GM12878 (cell line): Measurements from ENCODE around the gene NOS1. TPM values are rescaled to one million over a fixed set of nuclear protein-coding genes. Genes with fewer than 3 reads are reported as not detected.

Experiments used
- ATAC-seq: fragments of 200-7000 bp; cut with Tn5 transposase; 3 replicates; pipeline ENCODE4 v1.9.1; 2020; ENCODE audit warnings: mild to moderate bottlenecking, moderate library complexity
- BruUV-seq: library from RNA; stranded (reverse); fragments of 400-500 nt; replicated peaks from 2 replicates; lab custom pipeline; 2021; lab: Mats Ljungman, UMichigan
- CTCF ChIA-PET: fragments of 300-600 bp; sonication (Branson Sonifier 250); formaldehyde crosslinking; extraction: SDS; loops from one replicate; lab custom pipeline; 2021; ENCODE audit warnings: inconsistent platforms; lab: Yijun Ruan, JAX
- POLR2A ChIA-PET: fragments of 350-600 bp; formaldehyde crosslinking; extraction: SDS; loops from one replicate; lab custom pipeline; 2021; ENCODE audit warnings: inconsistent platforms; lab: Charles Lee
- RAD21 ChIA-PET: fragments of 300-600 bp; sonication (Branson Sonifier 250); formaldehyde crosslinking; loops from one replicate; lab custom pipeline; 2023; ENCODE audit warnings: antibody characterized with exemption; ENCODE audit not compliant: unreplicated experiment; lab: Charles Lee
- SMC1A ChIA-PET: fragments of 300-600 bp; sonication (Branson Sonifier 250); formaldehyde crosslinking; loops from one replicate; lab custom pipeline; 2023; ENCODE audit not compliant: unreplicated experiment, uncharacterized antibody; lab: Charles Lee
- DNase-seq: peaks from one replicate; pipeline ENCODE4 v3.0.0-alpha.2; 2011; ENCODE audit warnings: low read depth, low spot score
- FAIRE-seq: peaks from 3 replicates; lab custom pipeline; 2011; peaks lifted over from hg19 to GRCh38; lab: Jason Lieb, UNC
- H2AFZ ChIP-seq: 2 replicates; pipeline ENCODE4 v1.6.0; 2011; ENCODE audit warnings: low read depth, low read length, control low read depth; ENCODE audit not compliant: control insufficient read depth
- H3K27ac ChIP-seq: 2 replicates; pipeline ENCODE4 v1.5.1; 2011; ENCODE audit warnings: control low read depth; ENCODE audit not compliant: control insufficient read depth, insufficient read depth
- H3K27me3 ChIP-seq, 2 experiments: replicated peaks in 1 of 2; 2 replicates each; pipeline versions ENCODE4 v1.6.0 to v1.6.1; 2011; ENCODE audit warnings: low read length in 1 of 2; ENCODE audit not compliant: control insufficient read depth in 2 of 2, insufficient read depth in 2 of 2
- H3K36me3 ChIP-seq, 2 experiments: 2 replicates each; pipeline ENCODE4 v1.5.1; 2011; ENCODE audit warnings: low read length in 1 of 2; ENCODE audit not compliant: control insufficient read depth in 2 of 2, insufficient read depth in 2 of 2
- H3K4me1 ChIP-seq: 2 replicates; pipeline ENCODE4 v1.6.1; 2011; ENCODE audit warnings: mild to moderate bottlenecking, low read length, moderate library complexity, mixed read lengths; ENCODE audit not compliant: control insufficient read depth, insufficient read depth
- H3K4me2 ChIP-seq: 2 replicates; pipeline ENCODE4 v1.6.0; 2011; ENCODE audit warnings: control low read depth; ENCODE audit not compliant: control insufficient read depth, insufficient read depth
- H3K4me3 ChIP-seq: fragments of 200-600 bp; sonication (generic); 2 replicates; pipeline ENCODE4 v1.5.1; 2016
- H3K79me2 ChIP-seq: 2 replicates; pipeline ENCODE4 v1.6.0; 2011; ENCODE audit warnings: low read length; ENCODE audit not compliant: control insufficient read depth, insufficient read depth
- H3K9ac ChIP-seq: 2 replicates; pipeline ENCODE4 v1.8.0; 2011; ENCODE audit warnings: low read length, control low read depth, mixed read lengths; ENCODE audit not compliant: control insufficient read depth, insufficient read depth
- H3K9me3 ChIP-seq: replicated peaks from 3 replicates; pipeline ENCODE4 v1.5.1; 2011; ENCODE audit warnings: mild to moderate bottlenecking, low read length; ENCODE audit not compliant: control insufficient read depth, insufficient read depth
- H4K20me1 ChIP-seq: 2 replicates; pipeline ENCODE4 v1.6.0; 2011; ENCODE audit not compliant: control insufficient read depth, insufficient read depth
- GATAD2B ChIP-seq: fragments of 450-650 bp; conservative IDR thresholded peaks from 2 replicates; pipeline ENCODE4 v1.6.1; 2017; ENCODE audit warnings: low read depth, mild to moderate bottlenecking, moderate library complexity
- MTA3 ChIP-seq: IDR thresholded peaks from 2 replicates; pipeline ENCODE4 v1.6.1; 2012; ENCODE audit warnings: low read length, inconsistent platforms, borderline replicate concordance
- NR2F1 ChIP-seq: fragments of 450-650 bp; conservative IDR thresholded peaks from 2 replicates; pipeline ENCODE4 v1.6.1; 2017; ENCODE audit warnings: mild to moderate bottlenecking
- POLR2A ChIP-seq: IDR thresholded peaks from 2 replicates; pipeline ENCODE4 v1.6.1; 2011; ENCODE audit warnings: low read depth, mild to moderate bottlenecking, low read length
- SPI1 ChIP-seq: IDR thresholded peaks from 2 replicates; pipeline ENCODE4 v1.6.1; 2011; ENCODE audit warnings: low read depth, mild to moderate bottlenecking, low read length, moderate library complexity, borderline replicate concordance; ENCODE audit not compliant: insufficient read depth
- ZNF217 ChIP-seq: fragments of 450-650 bp; IDR thresholded peaks from 2 replicates; pipeline ENCODE4 v1.6.1; 2017; ENCODE audit warnings: antibody characterized with exemption, mild to moderate bottlenecking
- WGBS: methylation state at CpG from one replicate; pipeline ENCODE4 v1.1.6; 2016; ENCODE audit warnings: low lambda C conversion rate; ENCODE audit not compliant: insufficient replicate concordance, insufficient coverage; ENCODE audit errors: missing lambda C conversion rate; 5-methylcytosine and 5-hydroxymethylcytosine counted together
- in situ Hi-C: fragments of 300-500 bp; cut with MboI; formaldehyde crosslinking; loops from 9 replicates; pipeline ENCODE4 v1.14.3; 2018; ENCODE audit warnings: mixed read lengths
- intact Hi-C: fragments of 100-400 bp; cut with micrococcal nuclease; formaldehyde crosslinking; loops from one replicate; pipeline ENCODE4 v1.14.2; 2022; ENCODE audit not compliant: unreplicated experiment
- polyA plus RNA-seq, 11 experiments: library from polyadenylated mRNA; depleted of rRNA in 4 of 11; unstranded in 6 of 11; stranded (reverse) in 5 of 11; fragments of >200 nt; fragmentation: Nextera tagmentation in 4 of 11; fragmentation: Illumina TruSeq in 1 of 11; extraction: Ambion mirVana in 4 of 11; extraction: Trizol in 1 of 11; gene quantifications; 1 replicate in 1 of 11; 2 replicates in 10 of 11; pipeline versions ENCODE4 v1.2.1 to v1.2.3, GENCODE V29; 2011 to 2016; ENCODE audit warnings: inconsistent platforms in 2 of 11, missing spikeins in 2 of 11, low read depth in 1 of 11
- total RNA-seq, 4 experiments: library from RNA; depleted of rRNA in 3 of 4; stranded (reverse); fragments of >200 nt in 3 of 4; fragmentation: Illumina TruSeq in 1 of 4; extraction: Trizol in 1 of 4; gene quantifications; 2 replicates each; pipeline versions ENCODE4 v1.2.1 to v1.2.3, GENCODE V29; 2013 to 2021
- TF ChIP-seq, protein P1 (sequence below): fragments of 150-350 bp; IDR thresholded peaks from 2 replicates; pipeline ENCODE4 v1.6.1; 2014; ENCODE audit warnings: mild to moderate bottlenecking, low read depth, low read length
- TF ChIP-seq, protein P2 (sequence below): fragments of 450-650 bp; IDR thresholded peaks from 2 replicates; pipeline ENCODE4 v1.6.1; 2016; ENCODE audit warnings: mild to moderate bottlenecking

Gene NOS1
- total and polyA plus RNA-seq, 10 of the 15 experiments (the other 5 are each of a cell fraction or from before 2014, with no cell fraction given), result under 0.01 to 0.04 (median 0.01) TPM; not detected in 7

DNA sequence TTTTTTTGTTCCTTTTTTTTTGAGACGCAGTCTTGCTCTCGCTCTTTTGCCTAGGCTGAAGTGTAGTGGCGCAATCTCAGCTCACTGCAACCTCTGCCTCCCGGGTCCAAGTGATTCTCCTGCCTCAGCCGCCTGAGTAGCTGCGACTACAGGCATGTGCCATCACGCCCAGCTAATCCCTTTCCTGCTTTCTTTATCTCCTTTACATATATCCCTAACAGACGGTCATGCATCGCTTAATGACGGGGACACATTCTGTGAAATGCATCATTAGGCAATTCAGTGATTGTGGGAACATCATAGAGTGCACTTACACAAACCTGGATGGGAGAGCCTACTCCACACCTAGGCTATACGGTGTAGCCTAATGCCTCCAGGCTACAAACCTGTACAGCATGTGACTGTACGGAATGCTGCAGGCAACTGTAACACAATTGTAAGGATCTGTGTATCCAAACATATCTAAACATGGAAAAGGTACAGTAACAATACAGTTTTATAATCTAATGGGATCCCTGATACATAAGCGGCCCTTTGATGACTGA lies 32.8 kb downstream of the NOS1 start:
- Histone ChIP-seq H3K36me3 (no peaks in the 10 kb centered on the region), H3K9me3 (no peaks in the 10 kb centered on the region), H3K4me2 (no peak overlapping the region), H3K27me3 (no peaks in the 10 kb centered on the region; a peak in 1 of 4 replicates), H3K9ac (no peak overlapping the region), H3K4me1 (no peaks in the 10 kb centered on the region), H3K4me3 (no peak overlapping the region), H3K79me2 (no peaks in the 10 kb centered on the region), H2AFZ (no peak overlapping the region), H3K27ac (no peak overlapping the region), H4K20me1 (no peaks in the 10 kb centered on the region; the same call in 1 of the 2 replicates)
- ChIA-PET SMC1A (no interaction called here), RAD21 (no interaction called here), CTCF (no interaction called here), POLR2A (no interaction called here)
- DNase-seq, result no peak
- FAIRE-seq, result no peak
- no TSS peak for BruUV-seq
- no peak for TF ChIP-seq MTA3
- TF ChIP-seq, protein P1, sequence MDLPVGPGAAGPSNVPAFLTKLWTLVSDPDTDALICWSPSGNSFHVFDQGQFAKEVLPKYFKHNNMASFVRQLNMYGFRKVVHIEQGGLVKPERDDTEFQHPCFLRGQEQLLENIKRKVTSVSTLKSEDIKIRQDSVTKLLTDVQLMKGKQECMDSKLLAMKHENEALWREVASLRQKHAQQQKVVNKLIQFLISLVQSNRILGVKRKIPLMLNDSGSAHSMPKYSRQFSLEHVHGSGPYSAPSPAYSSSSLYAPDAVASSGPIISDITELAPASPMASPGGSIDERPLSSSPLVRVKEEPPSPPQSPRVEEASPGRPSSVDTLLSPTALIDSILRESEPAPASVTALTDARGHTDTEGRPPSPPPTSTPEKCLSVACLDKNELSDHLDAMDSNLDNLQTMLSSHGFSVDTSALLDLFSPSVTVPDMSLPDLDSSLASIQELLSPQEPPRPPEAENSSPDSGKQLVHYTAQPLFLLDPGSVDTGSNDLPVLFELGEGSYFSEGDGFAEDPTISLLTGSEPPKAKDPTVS, result no peak
- TF ChIP-seq SPI1, result no peak
- no peak for TF ChIP-seq POLR2A
- TF ChIP-seq ZNF217, result no peak
- TF ChIP-seq NR2F1, result no peak
- TF ChIP-seq GATAD2B, result no peak
- TF ChIP-seq, protein P2, sequence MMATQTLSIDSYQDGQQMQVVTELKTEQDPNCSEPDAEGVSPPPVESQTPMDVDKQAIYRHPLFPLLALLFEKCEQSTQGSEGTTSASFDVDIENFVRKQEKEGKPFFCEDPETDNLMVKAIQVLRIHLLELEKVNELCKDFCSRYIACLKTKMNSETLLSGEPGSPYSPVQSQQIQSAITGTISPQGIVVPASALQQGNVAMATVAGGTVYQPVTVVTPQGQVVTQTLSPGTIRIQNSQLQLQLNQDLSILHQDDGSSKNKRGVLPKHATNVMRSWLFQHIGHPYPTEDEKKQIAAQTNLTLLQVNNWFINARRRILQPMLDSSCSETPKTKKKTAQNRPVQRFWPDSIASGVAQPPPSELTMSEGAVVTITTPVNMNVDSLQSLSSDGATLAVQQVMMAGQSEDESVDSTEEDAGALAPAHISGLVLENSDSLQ, result no peak
- in situ Hi-C loops, result no loop called here
- ATAC-seq, result no peak
- 32% methylated on average over 13 of the region's 13 CpGs for WGBS
- intact Hi-C loops, result no loop called here
